Common myeloid progenitor, CD34-positive (primary cell): ENCODE data around the gene IL20RA.

Source experiments
- CTCF ChIA-PET: fragments of 350-600 bp; sonication (Branson Sonifier 250); formaldehyde crosslinking; loops from one replicate; lab custom pipeline; 2021; ENCODE audit warnings: antibody characterized with exemption; lab: Charles Lee
- POLR2A ChIA-PET: fragments of 350-600 bp; sonication (Branson Sonifier 250); formaldehyde crosslinking; loops from one replicate; lab custom pipeline; 2021; ENCODE audit warnings: antibody characterized with exemption; lab: Charles Lee
- DNase-seq, 3 donors: peaks; one replicate each; pipeline versions ENCODE4 v3.0.0 to v3.0.0-alpha.2; 2013
- H3K27ac ChIP-seq, 2 experiments: 1 replicate in 1 of 2; 2 replicates in 1 of 2; pipeline ENCODE4 v1.7.0; 2013; ENCODE audit warnings: inconsistent platforms in 2 of 2, low read length in 2 of 2, mild to moderate bottlenecking in 2 of 2, low read depth in 1 of 2, moderate library complexity in 1 of 2; ENCODE audit not compliant: severe bottlenecking in 2 of 2, insufficient read depth in 1 of 2, poor library complexity in 1 of 2
- H3K27me3 ChIP-seq, 5 experiments: replicated peaks in 2 of 5; 1 replicate in 3 of 5; 2 replicates in 2 of 5; pipeline versions ENCODE4 v1.6.1 to v1.7.0; 2013; ENCODE audit warnings: low read length in 4 of 5, mild to moderate bottlenecking in 2 of 5, moderate library complexity in 2 of 5, inconsistent platforms in 1 of 5; ENCODE audit not compliant: insufficient read depth in 5 of 5, control insufficient read depth in 4 of 5
- H3K36me3 ChIP-seq, 4 experiments: 1 replicate in 2 of 4; 2 replicates in 2 of 4; pipeline versions ENCODE4 v1.6.1 to v1.7.0; 2013; ENCODE audit warnings: low read length in 3 of 4, control low read depth in 1 of 4, mild to moderate bottlenecking in 1 of 4; ENCODE audit not compliant: control insufficient read depth in 4 of 4, insufficient read depth in 4 of 4
- H3K4me1 ChIP-seq, 4 experiments: 1 replicate in 3 of 4; 2 replicates in 1 of 4; pipeline versions ENCODE4 v1.6.1 to v1.7.1; 2013; ENCODE audit warnings: low read length in 3 of 4, mild to moderate bottlenecking in 3 of 4, control low read depth in 1 of 4, inconsistent platforms in 1 of 4, moderate library complexity in 1 of 4; ENCODE audit not compliant: control insufficient read depth in 4 of 4, insufficient read depth in 4 of 4; ENCODE audit errors: control extremely low read depth in 1 of 4
- H3K4me3 ChIP-seq, 7 experiments: 1 replicate in 4 of 7; 2 replicates in 3 of 7; pipeline versions ENCODE4 v1.5.1 to v1.7.0; 2013; ENCODE audit warnings: mild to moderate bottlenecking in 7 of 7, low read length in 6 of 7, moderate library complexity in 6 of 7, inconsistent platforms in 2 of 7, low read depth in 2 of 7, control low read depth in 1 of 7; ENCODE audit not compliant: insufficient read depth in 4 of 7, control insufficient read depth in 1 of 7; ENCODE audit errors: extremely low read depth in 1 of 7
- H3K9me3 ChIP-seq, 5 experiments: 1 replicate in 4 of 5; 2 replicates in 1 of 5; pipeline versions ENCODE4 v1.6.1 to v1.7.1; 2013; ENCODE audit warnings: low read length in 4 of 5, mild to moderate bottlenecking in 2 of 5, inconsistent platforms in 1 of 5, low read depth in 1 of 5, moderate library complexity in 1 of 5; ENCODE audit not compliant: control insufficient read depth in 4 of 5, insufficient read depth in 2 of 5; ENCODE audit errors: control extremely low read depth in 1 of 5
- WGBS: methylation state at CpG from one replicate; pipeline ENCODE4 v1.1.5; 2013; ENCODE audit not compliant: insufficient coverage; 5-methylcytosine and 5-hydroxymethylcytosine counted together

The IL20RA gene

DNA sequence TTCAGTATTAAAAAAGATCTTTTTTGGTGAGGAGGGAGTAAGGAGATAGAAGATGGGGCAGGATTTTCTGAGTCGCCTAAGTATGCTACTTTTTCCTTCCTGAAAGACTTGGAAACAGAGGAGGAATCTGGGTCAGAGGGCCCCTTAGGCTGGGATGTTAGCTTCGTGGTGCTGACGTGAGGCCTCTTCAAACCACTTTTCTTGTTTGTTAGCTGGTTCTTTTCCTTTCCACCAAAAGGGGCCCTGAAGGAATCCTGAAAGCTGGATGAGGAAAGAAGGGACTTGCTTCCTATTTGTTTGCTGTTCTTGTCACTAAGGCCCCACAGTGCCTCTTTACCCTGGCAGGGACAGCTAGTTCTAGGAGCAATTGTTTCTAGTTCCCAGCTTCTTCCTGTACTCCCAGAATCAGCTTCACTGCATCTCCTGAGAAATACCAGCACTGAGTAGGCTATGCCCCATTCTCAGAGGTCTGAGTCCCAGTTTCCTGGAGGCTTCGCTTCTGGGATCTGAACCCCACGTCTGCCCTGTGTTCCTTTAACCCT, 2.2 kb upstream of the IL20RA start:
- ChIA-PET POLR2A (no interaction called here), CTCF (no interaction called here)
- WGBS = 100% methylated on average over 1 of the region's 5 CpGs
- Histone ChIP-seq H3K36me3 (no peaks in the 10 kb centered on the region), H3K4me1 (peaks cover 0 to 15% (median 12%) of the 10 kb centered on the region in 4 experiments), H3K27me3 (peaks cover 31 to 98% (median 47%) of the 10 kb centered on the region in 5 experiments), H3K9me3 (peaks cover 0 to 4% (median 0%) of the 10 kb centered on the region in 5 experiments), H3K4me3 (no peak overlapping the region), H3K27ac (no peak overlapping the region)
- DNase-seq = no peak

DNA sequence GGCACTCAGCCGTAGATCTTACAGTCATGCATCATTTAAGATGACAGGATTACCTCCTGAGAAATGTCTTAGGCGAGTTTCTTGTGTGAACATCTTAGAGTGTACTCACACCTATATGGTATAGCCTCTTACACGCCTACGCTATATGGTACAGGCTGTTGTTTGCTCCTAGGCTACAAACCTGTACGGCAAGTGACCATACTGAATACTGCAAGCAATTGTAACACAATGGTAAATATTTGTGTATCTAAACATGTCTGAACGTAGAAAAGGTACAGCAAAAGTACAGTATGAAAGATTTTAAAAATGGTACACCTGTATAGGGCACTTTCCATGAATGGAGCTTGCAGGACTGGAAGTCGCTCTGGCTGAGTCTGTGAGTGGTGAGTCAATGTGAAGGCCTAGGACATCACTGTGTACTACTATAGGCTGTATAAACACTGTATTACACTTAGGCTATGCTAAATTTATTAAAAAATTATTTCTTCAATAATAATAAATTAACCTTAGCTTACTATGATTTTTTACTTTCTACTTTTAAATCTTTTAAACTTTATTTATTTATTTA, 541 bp upstream of the IL20RA start:
- Histone ChIP-seq H3K27ac (no peak overlapping the region), H3K27me3 (peaks cover 35 to 98% (median 55%) of the 10 kb centered on the region in 5 experiments), H3K4me1 (peaks cover 0 to 15% (median 12%) of the 10 kb centered on the region in 4 experiments), H3K36me3 (no peaks in the 10 kb centered on the region), H3K9me3 (peaks cover 0 to 8% (median 4%) of the 10 kb centered on the region in 5 experiments), H3K4me3 (no peak overlapping the region)
- 98% methylated on average over 6 of the region's 7 CpGs for WGBS
- CTCF ChIA-PET = no interaction called here
- POLR2A ChIA-PET = no interaction called here
- no peak for DNase-seq

DNA sequence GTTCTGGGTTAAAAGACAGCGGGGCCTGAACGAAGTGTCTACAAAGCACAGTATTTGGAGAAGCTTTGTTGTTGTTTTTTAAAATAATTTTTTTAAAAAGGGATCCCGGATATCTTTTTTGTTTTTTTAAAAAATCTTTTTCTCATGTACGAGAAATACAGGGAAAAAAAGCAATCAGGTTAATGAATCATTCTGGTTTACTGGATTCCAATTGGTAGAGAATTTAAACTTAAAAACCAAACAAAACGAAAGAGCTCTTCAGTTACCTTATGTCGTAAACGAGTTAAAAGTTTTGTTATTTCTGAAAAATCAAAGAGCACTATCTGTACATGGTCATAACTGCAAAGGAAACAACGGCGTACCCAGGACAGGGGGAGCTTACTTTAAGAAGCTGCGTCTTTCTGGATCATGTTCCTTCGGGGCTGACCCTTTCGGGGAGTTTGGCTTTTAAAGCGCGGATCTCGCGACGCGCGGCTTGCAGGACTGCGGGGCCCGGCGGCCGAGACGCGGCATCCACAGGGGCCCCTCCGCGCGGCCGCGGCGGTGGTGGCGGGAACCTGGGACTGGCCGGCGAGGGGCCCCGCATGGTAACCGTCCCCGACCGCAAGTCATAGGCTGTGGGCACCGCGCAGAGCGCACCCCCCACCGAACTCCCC, 927 bp downstream of the IL20RA start:
- ChIA-PET CTCF (interaction anchor here (1.4 kb wide), 1 partner anchor 14 kb away, joined by 4 read pairs; no protein-coding TSS in a partner anchor), POLR2A (no interaction called here)
- H3K36me3 ChIP-seq = no peaks in the 10 kb centered on the region
- peaks cover 0 to 22% (median 9%) of the 10 kb centered on the region in 5 experiments for H3K9me3 ChIP-seq
- H3K4me3 ChIP-seq = peak overlapping the region; percentile 15 to 82 (median 70)
- H3K27ac ChIP-seq = no peak overlapping the region
- DNase-seq = peak; percentile 36 to 55 (median 50)
- WGBS = 0% methylated on average over 25 of the region's 42 CpGs
- peaks cover 0 to 15% (median 12%) of the 10 kb centered on the region in 4 experiments for H3K4me1 ChIP-seq
- peaks cover 34 to 98% (median 61%) of the 10 kb centered on the region in 5 experiments for H3K27me3 ChIP-seq

DNA sequence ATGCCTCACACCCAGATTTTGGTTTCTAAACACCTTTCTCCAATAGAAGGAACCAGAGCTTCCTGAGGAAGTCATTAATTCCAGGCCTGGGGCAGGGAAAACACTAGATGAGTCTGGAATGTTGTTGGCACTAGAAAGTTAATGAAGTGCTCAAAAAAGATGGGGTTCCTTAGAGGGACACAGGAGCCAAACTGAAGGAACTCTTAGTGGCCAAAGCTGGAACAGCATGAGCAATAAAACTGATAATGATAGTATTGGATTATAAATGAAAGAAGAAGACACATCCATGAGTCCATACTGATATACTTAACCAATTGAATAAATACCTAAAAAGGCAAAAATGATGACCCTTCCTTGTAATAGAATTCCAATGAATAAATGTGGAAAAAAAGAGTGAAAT, 4.4 kb downstream of the IL20RA start:
- POLR2A ChIA-PET = no interaction called here
- H3K4me1 ChIP-seq = peaks cover 0 to 15% (median 12%) of the 10 kb centered on the region in 4 experiments

DNA sequence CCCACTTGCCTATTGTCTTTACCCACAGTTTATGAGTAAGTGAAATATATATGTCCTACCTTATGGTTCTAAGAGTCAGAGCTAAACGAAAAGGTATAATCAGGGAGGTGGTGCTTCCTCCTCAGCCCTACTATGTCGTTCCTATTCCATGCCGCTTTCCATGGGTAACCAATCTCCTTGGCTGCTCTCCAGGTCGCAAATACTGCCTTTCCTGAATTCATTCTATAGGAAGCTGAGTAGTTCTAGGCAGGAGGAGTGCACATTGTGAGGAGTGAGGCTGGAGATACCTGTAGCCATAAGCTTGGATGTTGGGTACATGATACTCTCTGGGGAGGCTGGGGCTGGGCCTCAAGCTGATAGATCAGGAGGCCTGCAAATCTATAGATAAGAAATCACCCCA, 5.8 kb downstream of the IL20RA start:
- CTCF ChIA-PET = interaction anchor here (0.6 to 1.3 kb wide), 2 partner anchors 23 to 414 kb away, joined by 3 to 5 read pairs; no protein-coding TSS in a partner anchor
- DNase-seq = no peak
- Histone ChIP-seq H3K4me1 (peaks cover 0 to 6% (median 3%) of the 10 kb centered on the region in 4 experiments), H3K36me3 (no peaks in the 10 kb centered on the region), H3K27ac (no peak overlapping the region), H3K9me3 (peaks cover 0 to 22% (median 9%) of the 10 kb centered on the region in 5 experiments), H3K4me3 (no peak overlapping the region), H3K27me3 (peaks cover 36 to 88% (median 54%) of the 10 kb centered on the region in 5 experiments)
- POLR2A ChIA-PET = no interaction called here
- 90% methylated on average over 2 of the region's 4 CpGs for WGBS

More for the DNA sequence above, 4.4 kb downstream of the IL20RA start:
- Histone ChIP-seq H3K36me3 (no peaks in the 10 kb centered on the region), H3K27ac (no peak overlapping the region), H3K27me3 (peaks cover 38 to 96% (median 57%) of the 10 kb centered on the region in 5 experiments), H3K9me3 (peaks cover 0 to 22% (median 9%) of the 10 kb centered on the region in 5 experiments), H3K4me3 (no peak overlapping the region)
- CTCF ChIA-PET = interaction anchor here (1.3 kb wide), 1 partner anchor 24 kb away, joined by 5 read pairs; no protein-coding TSS in a partner anchor
- no peak for DNase-seq

DNA sequence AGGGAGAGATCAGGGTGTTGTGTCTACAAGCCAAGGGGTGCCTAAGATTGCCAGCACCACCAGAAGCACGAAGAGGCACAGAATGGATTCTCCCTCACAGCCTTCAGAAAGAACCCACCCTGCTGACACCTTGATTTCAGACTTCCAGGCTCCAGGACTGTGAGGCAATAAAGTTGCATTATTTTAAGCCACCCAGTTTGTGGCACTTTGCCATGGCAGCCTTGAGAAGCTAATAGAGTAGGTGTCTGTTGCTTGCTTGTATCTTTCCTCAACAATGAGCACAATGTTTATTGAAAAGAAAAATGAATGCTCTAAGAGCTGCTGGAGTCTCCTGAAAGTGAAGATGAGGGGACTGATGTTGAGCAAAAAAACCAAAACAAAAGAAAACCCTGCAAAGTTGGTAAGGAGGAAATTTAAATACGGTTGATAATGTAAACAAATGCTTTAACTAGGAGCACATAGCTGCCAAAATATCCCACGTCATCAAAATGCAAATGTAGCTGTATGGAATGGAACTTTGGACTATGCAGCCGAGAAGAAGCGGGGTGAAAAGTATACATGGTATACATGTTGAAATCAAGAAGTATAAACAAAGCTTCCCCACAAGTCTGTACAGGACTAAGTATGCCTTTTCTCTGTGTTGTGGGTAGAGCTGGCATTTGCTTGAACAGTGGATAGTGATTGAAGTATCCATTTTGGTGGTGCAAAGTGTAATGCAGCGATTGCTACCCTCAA, 8.0 kb downstream of the IL20RA start:
- DNase-seq = no peak
- Histone ChIP-seq H3K36me3 (no peaks in the 10 kb centered on the region), H3K4me1 (peaks cover 0 to 4% (median 0%) of the 10 kb centered on the region in 4 experiments), H3K27ac (no peak overlapping the region), H3K27me3 (peaks cover 31 to 83% (median 49%) of the 10 kb centered on the region in 5 experiments), H3K4me3 (no peak overlapping the region), H3K9me3 (peaks cover 3 to 29% (median 9%) of the 10 kb centered on the region in 5 experiments)
- POLR2A ChIA-PET = no interaction called here
- CTCF ChIA-PET = interaction anchor here (1.6 kb wide), 1 partner anchor 58 kb away, joined by 3 read pairs; no protein-coding TSS in a partner anchor
- WGBS = 100% methylated on average over 3 of the region's 6 CpGs
